GM19438 (cell line): Measurements from ENCODE around the gene SLC25A45.

Experiments
- ATAC-seq: cut with Tn5 transposase; IDR thresholded peaks from one replicate; pipeline ENCODE4 v1.9.1; 2021; ENCODE audit warnings: low read depth; ENCODE audit not compliant: unreplicated experiment

The SLC25A45 gene

DNA sequence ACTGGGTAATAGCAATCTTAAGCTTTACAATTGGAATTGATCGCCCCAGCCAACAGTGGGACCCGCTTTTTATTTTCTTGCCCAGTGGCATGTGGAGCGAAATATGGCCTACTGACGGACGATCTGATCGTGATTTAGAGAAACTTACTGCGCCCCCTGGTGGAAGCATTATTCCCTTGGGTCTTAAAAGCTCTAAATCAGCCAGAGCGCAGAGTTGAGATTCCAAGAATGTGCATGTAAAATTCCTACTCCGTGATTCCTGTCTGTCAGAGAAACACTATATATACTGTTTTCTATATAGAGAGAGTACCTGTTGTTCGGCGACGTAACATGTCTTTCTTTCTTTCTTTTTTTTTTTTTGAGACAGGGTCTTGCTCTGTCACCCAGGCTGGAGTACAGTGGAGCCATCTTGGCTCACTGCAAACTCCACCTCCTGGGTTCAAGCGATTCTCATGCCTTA is 52.5 kb downstream of the SLC25A45 start:
- ATAC-seq: no peak

DNA sequence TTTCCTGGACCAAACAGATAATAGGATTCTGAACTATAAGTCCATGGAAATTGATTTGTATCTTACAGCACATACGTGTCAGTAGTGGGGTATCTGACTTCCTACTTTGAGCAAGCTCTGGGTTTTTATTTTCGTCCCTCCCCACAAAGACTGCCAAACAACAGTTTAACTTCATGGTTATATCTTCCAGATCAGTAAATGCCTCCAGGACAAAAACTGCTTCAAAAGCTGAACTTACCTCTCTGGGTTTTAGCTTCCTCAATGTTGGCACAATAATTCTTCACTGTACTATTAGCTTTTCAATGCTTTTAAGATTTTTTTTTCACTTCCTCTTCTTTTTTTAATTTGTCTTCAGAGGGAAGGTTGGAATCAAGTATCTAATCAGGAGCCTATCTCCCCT is 53.0 kb downstream of the SLC25A45 start:
- ATAC-seq: no peak

DNA sequence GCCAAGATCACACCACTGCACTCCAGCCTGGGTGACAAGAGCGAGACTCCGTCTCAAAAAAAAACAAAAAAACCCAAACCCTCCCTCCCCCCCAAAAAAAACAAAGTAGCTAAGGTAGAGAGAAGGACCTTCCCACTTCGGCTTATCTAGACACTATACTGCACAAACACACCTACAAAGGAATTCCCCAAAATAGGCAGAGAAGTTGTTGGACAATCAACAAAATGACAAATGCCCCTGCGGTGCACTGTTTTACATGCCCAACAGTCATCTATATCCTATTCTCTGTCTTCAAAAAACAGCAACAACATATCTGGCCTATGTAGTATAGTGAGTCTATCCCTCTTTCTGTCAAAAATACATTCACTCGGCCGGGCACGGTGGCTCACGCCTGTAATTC is 55.4 kb downstream of the SLC25A45 start:
- no peak for ATAC-seq

DNA sequence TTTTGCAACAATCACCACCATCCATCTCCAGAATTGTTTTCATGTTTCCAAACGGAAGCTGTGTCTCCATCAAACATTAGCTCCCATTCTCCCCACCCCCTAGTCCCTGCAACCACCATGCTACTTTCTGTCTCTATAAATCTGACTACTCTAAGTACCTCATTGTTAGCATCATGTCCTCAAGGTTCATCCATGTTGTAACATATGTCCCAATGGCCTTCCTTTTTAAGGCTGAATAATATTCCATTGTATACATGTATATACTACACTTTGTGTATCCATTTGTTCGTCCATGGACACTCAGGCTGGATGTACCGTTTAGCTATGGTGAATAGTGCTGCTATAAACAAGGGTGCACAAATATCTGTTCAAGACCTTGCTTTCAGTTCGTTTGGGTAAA is 57.0 kb downstream of the SLC25A45 start:
- ATAC-seq: no peak
